Gastroesophageal sphincter (tissue), 3 donors: ENCODE results near the gene PLOD2.

Source experiments
- EP300 ChIP-seq: sonication (generic); formaldehyde crosslinking; IDR thresholded peaks from one replicate; pipeline ENCODE4 v1.6.1; 2017; ENCODE audit warnings: antibody characterized with exemption, mild to moderate bottlenecking
- POLR2A ChIP-seq, 2 donors: fragments of 450-650 bp; IDR thresholded peaks; one replicate each; pipeline ENCODE4 v1.6.1; 2017; ENCODE audit warnings: antibody characterized with exemption in 2 of 2, mild to moderate bottlenecking in 2 of 2, moderate library complexity in 1 of 2
- POLR2AphosphoS5 ChIP-seq: sonication (generic); formaldehyde crosslinking; IDR thresholded peaks from one replicate; pipeline ENCODE4 v1.6.1; 2017; ENCODE audit warnings: antibody characterized with exemption
- TF ChIP-seq, protein P1 (sequence below), 4 experiments: fragments of 200-600 bp in 2 of 4; fragments of 450-650 bp in 2 of 4; sonication (generic) in 1 of 4; IDR thresholded peaks; one replicate each; pipeline ENCODE4 v1.5.1; 2017 to 2019; ENCODE audit warnings: antibody characterized with exemption in 4 of 4, mild to moderate bottlenecking in 2 of 4, moderate library complexity in 2 of 4

DNA sequence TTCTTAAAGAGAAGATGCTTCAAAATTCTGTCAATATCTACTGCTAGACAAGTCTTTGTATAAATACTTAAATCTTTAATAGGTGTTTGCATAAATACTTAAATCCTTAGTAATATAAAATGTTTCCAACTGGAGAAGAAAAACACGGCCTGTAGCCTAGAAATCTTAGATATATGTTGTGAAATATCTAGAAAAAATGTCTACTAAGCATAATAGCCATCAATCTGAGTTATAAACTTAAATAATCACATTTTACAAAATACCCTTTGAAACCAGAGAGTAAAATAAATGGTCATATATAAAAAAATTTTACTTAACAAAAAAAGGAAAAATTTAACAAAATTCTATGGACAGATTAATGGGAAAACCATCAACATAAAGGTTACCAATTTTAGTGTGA lies 73.9 kb downstream of the PLOD2 start:
- TF ChIP-seq, protein P1, sequence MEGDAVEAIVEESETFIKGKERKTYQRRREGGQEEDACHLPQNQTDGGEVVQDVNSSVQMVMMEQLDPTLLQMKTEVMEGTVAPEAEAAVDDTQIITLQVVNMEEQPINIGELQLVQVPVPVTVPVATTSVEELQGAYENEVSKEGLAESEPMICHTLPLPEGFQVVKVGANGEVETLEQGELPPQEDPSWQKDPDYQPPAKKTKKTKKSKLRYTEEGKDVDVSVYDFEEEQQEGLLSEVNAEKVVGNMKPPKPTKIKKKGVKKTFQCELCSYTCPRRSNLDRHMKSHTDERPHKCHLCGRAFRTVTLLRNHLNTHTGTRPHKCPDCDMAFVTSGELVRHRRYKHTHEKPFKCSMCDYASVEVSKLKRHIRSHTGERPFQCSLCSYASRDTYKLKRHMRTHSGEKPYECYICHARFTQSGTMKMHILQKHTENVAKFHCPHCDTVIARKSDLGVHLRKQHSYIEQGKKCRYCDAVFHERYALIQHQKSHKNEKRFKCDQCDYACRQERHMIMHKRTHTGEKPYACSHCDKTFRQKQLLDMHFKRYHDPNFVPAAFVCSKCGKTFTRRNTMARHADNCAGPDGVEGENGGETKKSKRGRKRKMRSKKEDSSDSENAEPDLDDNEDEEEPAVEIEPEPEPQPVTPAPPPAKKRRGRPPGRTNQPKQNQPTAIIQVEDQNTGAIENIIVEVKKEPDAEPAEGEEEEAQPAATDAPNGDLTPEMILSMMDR (IDR thresholded peaks at IDR 0.05), result no peak
- TF ChIP-seq POLR2A (IDR thresholded peaks at IDR 0.05) (no peak), POLR2AphosphoS5 (no peak), EP300 (no peak)
